SK-N-SH (cell line): ENCODE results near the gene TCF19. TPM values are rescaled to one million over a fixed set of nuclear protein-coding genes. Genes with fewer than 3 reads are reported as not detected.
"Not testable (repeated sequence)": the region's sequence is repeated elsewhere in the genome, so short reads cannot be mapped to it uniquely, and the experiment has no call there.

Experiments used
- CTCF ChIA-PET: fragments of 300-600, 350-600 bp; formaldehyde crosslinking; extraction: SDS; loops from one replicate; lab custom pipeline; 2021; lab: Yijun Ruan, JAX
- POLR2A ChIA-PET: fragments of 350-600 bp; sonication (Branson Sonifier 250); formaldehyde crosslinking; extraction: SDS; loops from one replicate; lab custom pipeline; 2020; ENCODE audit warnings: antibody characterized with exemption, inconsistent platforms; lab: Yijun Ruan, JAX
- DNase-seq: peaks from one replicate; pipeline ENCODE4 v3.0.0; 2012
- H2AFZ ChIP-seq: fragments of 200-600 bp; sonication (generic); 2 replicates; pipeline ENCODE4 v1.8.1; 2016; ENCODE audit warnings: antibody characterized with exemption, mild to moderate bottlenecking, low read depth
- H3F3A ChIP-seq: fragments of 200-600 bp; sonication (generic); replicated peaks from 2 replicates; pipeline ENCODE3; 2016; ENCODE audit warnings: antibody characterized with exemption, mild to moderate bottlenecking; ENCODE audit not compliant: insufficient read depth
- H3K27ac ChIP-seq, 2 experiments: fragments of 200-500 bp in 1 of 2; fragments of 200-600 bp in 1 of 2; sonication (Bioruptor generic) in 1 of 2; sonication (generic), shearing (Covaris generic) in 1 of 2; 2 replicates each; pipeline versions ENCODE4 v1.5.1 to v1.6.1; 2014 to 2016; ENCODE audit warnings: low read depth in 2 of 2, inconsistent platforms in 1 of 2, low read length in 1 of 2, mild to moderate bottlenecking in 1 of 2, mixed read lengths in 1 of 2
- H3K27me3 ChIP-seq: fragments of 200-600 bp; sonication (generic), shearing (Covaris generic); 2 replicates; pipeline ENCODE4 v1.6.1; 2016; ENCODE audit warnings: mixed run types; ENCODE audit not compliant: insufficient read depth
- H3K36me3 ChIP-seq, 2 experiments: fragments of 200-500 bp in 1 of 2; fragments of 200-600 bp in 1 of 2; sonication (Bioruptor generic) in 1 of 2; sonication (generic) in 1 of 2; replicated peaks in 1 of 2; 2 replicates each; pipeline versions ENCODE3 to v1.5.1; 2014 to 2016; ENCODE audit warnings: low read length in 1 of 2, mild to moderate bottlenecking in 1 of 2; ENCODE audit not compliant: insufficient read depth in 2 of 2, control insufficient read depth in 1 of 2
- H3K4me1 ChIP-seq, 2 experiments: fragments of 200-500 bp in 1 of 2; fragments of 200-600 bp in 1 of 2; sonication (Bioruptor generic) in 1 of 2; sonication (generic), shearing (Covaris generic) in 1 of 2; 2 replicates each; pipeline versions ENCODE4 v1.5.1 to v1.6.1; 2014 to 2016; ENCODE audit warnings: low read depth in 1 of 2, low read length in 1 of 2, mixed run types in 1 of 2; ENCODE audit not compliant: insufficient read depth in 2 of 2, control insufficient read depth in 1 of 2
- H3K4me2 ChIP-seq: fragments of 200-600 bp; sonication (generic), shearing (Covaris generic); 2 replicates; pipeline ENCODE4 v1.6.1; 2017; ENCODE audit warnings: mixed run types
- H3K4me3 ChIP-seq, 2 experiments: fragments of 200-500 bp in 1 of 2; fragments of 200-600 bp in 1 of 2; sonication (Bioruptor generic) in 1 of 2; sonication (generic), shearing (Covaris generic) in 1 of 2; 2 replicates each; pipeline versions ENCODE4 v1.5.1 to v1.8.1; 2014 to 2016; ENCODE audit warnings: low read depth in 2 of 2, inconsistent platforms in 1 of 2, low read length in 1 of 2, mild to moderate bottlenecking in 1 of 2, mixed read lengths in 1 of 2, moderate library complexity in 1 of 2
- H3K79me2 ChIP-seq: fragments of 200-600 bp; sonication (generic); 2 replicates; pipeline ENCODE4 v1.8.1; 2017; ENCODE audit warnings: mild to moderate bottlenecking; ENCODE audit not compliant: insufficient read depth
- H3K9ac ChIP-seq: fragments of 200-600 bp; sonication (generic); 2 replicates; pipeline ENCODE4 v1.6.1; 2017; ENCODE audit warnings: mixed run types
- H3K9me2 ChIP-seq: fragments of 200-600 bp; sonication (generic); 2 replicates; pipeline ENCODE4 v1.6.1; 2017; ENCODE audit warnings: mixed run types
- H3K9me3 ChIP-seq: fragments of 200-600 bp; sonication (generic); 2 replicates; pipeline ENCODE4 v1.6.1; 2017; ENCODE audit warnings: mixed run types, mild to moderate bottlenecking, moderate library complexity
- H4K20me1 ChIP-seq: fragments of 200-600 bp; sonication (generic); 2 replicates; pipeline ENCODE4 v1.6.1; 2017; ENCODE audit warnings: mild to moderate bottlenecking, mixed run types; ENCODE audit not compliant: insufficient read depth
- EP300 ChIP-seq, 2 experiments: IDR thresholded peaks; 2 replicates each; pipeline versions ENCODE4 v1.4.0 to v1.6.1; 2012; ENCODE audit warnings: borderline replicate concordance in 1 of 2, low read depth in 1 of 2, low read length in 1 of 2
- GATA2 ChIP-seq: sonication (generic); formaldehyde crosslinking; IDR thresholded peaks from 2 replicates; pipeline ENCODE4 v1.5.0; 2020; ENCODE audit warnings: mild to moderate bottlenecking, missing genetic modification reagents
- MEF2A ChIP-seq: IDR thresholded peaks from 2 replicates; pipeline ENCODE4 v1.4.0; 2012; ENCODE audit warnings: low read depth, borderline replicate concordance
- MXI1 ChIP-seq: IDR thresholded peaks from 2 replicates; pipeline ENCODE4 v1.6.1; 2012; ENCODE audit warnings: mild to moderate bottlenecking, low read depth, low read length, improper control_type of control experiment
- NFIC ChIP-seq: IDR thresholded peaks from 2 replicates; pipeline ENCODE4 v1.4.0; 2012; ENCODE audit warnings: borderline replicate concordance
- RAD21 ChIP-seq: IDR thresholded peaks from 2 replicates; pipeline ENCODE4 v1.6.1; 2012; ENCODE audit warnings: mild to moderate bottlenecking, low read length
- SMC3 ChIP-seq: IDR thresholded peaks from 2 replicates; pipeline ENCODE4 v1.6.1; 2012; ENCODE audit warnings: low read depth, low read length, improper control_type of control experiment
- YY1 ChIP-seq: IDR thresholded peaks from 2 replicates; pipeline ENCODE4 v1.4.0; 2012; ENCODE audit warnings: low read depth, mild to moderate bottlenecking
- WGBS: methylation state at CpG from one replicate; pipeline ENCODE4 v1.1.6; 2017; ENCODE audit warnings: low lambda C conversion rate; 5-methylcytosine and 5-hydroxymethylcytosine counted together
- polyA plus RNA-seq, 3 experiments: library from polyadenylated mRNA; depleted of rRNA; stranded (reverse); fragments of >200 nt; gene quantifications; 2 replicates each; pipeline ENCODE4 v1.2.3, GENCODE V29; 2012
- TF ChIP-seq, protein P1 (sequence below): IDR thresholded peaks from 2 replicates; pipeline ENCODE4 v1.6.1; 2012; ENCODE audit warnings: mild to moderate bottlenecking, low read depth, low read length, moderate library complexity
- TF ChIP-seq, protein P2 (sequence below): IDR thresholded peaks from 2 replicates; pipeline ENCODE4 v1.4.0; 2012; ENCODE audit warnings: low read depth, borderline replicate concordance
- TF ChIP-seq, protein P3 (sequence below): fragments of 150-350 bp; IDR thresholded peaks from 2 replicates; pipeline ENCODE4 v1.6.1; 2016; ENCODE audit warnings: mild to moderate bottlenecking, low read depth, low read length

TCF19 gene
- polyA plus RNA-seq, 1 of the 3 experiments (the other 2 are of a cell fraction): 9.3 TPM

DNA sequence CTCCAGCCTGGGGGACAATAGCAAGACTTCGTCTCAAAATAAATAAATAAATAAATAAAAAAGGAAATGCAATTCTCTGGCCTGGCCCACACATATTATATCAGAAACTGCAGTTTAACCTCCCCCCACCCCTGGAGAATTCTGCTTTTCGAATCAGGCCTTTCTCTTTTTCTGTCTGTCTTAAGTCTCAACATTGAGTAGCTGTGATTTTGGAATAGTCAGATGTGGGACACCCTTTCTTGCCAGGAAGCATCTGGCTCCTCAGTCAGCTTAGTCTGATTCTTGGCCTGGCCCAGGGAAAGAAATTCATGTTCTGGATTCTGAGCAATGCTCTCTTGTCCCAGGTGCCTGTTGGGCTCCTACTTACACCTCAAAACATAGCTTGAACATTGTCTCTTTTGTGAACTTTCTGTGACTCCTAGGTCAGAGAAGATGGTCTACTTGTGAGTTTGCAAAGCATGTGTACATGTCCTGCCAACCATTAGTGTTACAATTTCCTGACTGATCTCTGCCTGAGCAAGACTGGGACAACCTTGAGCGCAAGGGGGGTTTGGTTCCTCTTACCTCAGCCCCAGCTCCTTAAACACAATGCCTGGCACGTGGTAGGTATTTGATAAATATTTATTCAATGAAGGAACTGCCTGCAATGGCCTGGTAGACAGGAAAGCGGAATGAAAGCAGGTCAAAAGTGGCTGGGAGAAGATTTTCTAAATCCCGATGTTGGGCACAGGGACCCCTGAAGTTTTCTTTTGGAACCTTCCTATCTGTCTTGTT is 35.9 kb downstream of the TCF19 start:
- DNase-seq: no peak
- no peaks in the 10 kb centered on the region for H3K27me3 ChIP-seq
- no peak overlapping the region for H2AFZ ChIP-seq
- CTCF ChIA-PET: interaction anchor here (0.6 to 5.2 kb wide), 5 partner anchors 57 to 172 kb away, joined by 3 to 89 read pairs (median 3); partner anchors contain the start of gene PSORS1C2
- no peak overlapping the region for H3K4me2 ChIP-seq
- no peak for TF ChIP-seq EP300 (IDR thresholded peaks at IDR 0.05; ENCODE audit: borderline replicate concordance in 1 of 2, low read depth in 1 of 2, low read length in 1 of 2)
- TF ChIP-seq, protein P1, sequence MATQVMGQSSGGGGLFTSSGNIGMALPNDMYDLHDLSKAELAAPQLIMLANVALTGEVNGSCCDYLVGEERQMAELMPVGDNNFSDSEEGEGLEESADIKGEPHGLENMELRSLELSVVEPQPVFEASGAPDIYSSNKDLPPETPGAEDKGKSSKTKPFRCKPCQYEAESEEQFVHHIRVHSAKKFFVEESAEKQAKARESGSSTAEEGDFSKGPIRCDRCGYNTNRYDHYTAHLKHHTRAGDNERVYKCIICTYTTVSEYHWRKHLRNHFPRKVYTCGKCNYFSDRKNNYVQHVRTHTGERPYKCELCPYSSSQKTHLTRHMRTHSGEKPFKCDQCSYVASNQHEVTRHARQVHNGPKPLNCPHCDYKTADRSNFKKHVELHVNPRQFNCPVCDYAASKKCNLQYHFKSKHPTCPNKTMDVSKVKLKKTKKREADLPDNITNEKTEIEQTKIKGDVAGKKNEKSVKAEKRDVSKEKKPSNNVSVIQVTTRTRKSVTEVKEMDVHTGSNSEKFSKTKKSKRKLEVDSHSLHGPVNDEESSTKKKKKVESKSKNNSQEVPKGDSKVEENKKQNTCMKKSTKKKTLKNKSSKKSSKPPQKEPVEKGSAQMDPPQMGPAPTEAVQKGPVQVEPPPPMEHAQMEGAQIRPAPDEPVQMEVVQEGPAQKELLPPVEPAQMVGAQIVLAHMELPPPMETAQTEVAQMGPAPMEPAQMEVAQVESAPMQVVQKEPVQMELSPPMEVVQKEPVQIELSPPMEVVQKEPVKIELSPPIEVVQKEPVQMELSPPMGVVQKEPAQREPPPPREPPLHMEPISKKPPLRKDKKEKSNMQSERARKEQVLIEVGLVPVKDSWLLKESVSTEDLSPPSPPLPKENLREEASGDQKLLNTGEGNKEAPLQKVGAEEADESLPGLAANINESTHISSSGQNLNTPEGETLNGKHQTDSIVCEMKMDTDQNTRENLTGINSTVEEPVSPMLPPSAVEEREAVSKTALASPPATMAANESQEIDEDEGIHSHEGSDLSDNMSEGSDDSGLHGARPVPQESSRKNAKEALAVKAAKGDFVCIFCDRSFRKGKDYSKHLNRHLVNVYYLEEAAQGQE: no peak
- TF ChIP-seq YY1: no peak
- TF ChIP-seq RAD21: no peak
- TF ChIP-seq MXI1: no peak
- TF ChIP-seq, protein P2, sequence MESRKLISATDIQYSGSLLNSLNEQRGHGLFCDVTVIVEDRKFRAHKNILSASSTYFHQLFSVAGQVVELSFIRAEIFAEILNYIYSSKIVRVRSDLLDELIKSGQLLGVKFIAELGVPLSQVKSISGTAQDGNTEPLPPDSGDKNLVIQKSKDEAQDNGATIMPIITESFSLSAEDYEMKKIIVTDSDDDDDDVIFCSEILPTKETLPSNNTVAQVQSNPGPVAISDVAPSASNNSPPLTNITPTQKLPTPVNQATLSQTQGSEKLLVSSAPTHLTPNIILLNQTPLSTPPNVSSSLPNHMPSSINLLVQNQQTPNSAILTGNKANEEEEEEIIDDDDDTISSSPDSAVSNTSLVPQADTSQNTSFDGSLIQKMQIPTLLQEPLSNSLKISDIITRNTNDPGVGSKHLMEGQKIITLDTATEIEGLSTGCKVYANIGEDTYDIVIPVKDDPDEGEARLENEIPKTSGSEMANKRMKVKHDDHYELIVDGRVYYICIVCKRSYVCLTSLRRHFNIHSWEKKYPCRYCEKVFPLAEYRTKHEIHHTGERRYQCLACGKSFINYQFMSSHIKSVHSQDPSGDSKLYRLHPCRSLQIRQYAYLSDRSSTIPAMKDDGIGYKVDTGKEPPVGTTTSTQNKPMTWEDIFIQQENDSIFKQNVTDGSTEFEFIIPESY: no peak
- TF ChIP-seq, protein P3, sequence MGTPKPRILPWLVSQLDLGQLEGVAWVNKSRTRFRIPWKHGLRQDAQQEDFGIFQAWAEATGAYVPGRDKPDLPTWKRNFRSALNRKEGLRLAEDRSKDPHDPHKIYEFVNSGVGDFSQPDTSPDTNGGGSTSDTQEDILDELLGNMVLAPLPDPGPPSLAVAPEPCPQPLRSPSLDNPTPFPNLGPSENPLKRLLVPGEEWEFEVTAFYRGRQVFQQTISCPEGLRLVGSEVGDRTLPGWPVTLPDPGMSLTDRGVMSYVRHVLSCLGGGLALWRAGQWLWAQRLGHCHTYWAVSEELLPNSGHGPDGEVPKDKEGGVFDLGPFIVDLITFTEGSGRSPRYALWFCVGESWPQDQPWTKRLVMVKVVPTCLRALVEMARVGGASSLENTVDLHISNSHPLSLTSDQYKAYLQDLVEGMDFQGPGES: no peak
- TF ChIP-seq GATA2 (CRISPR knock-in tag): no peak
- no peak for TF ChIP-seq SMC3
- no peak for TF ChIP-seq MEF2A
- no peak for TF ChIP-seq NFIC
- TF ChIP-seq, all 33 proteins: peak for 0
- 71% methylated on average over 5 of the region's 6 CpGs for WGBS
- no peaks in the 10 kb centered on the region for H3F3A ChIP-seq
- H3K27ac ChIP-seq: no peak overlapping the region
- no peak overlapping the region for H3K4me3 ChIP-seq
- H3K79me2 ChIP-seq: peaks cover 7% of the 10 kb centered on the region; the same call in 1 of the 2 replicates
- POLR2A ChIA-PET: no interaction called here
- H3K4me1 ChIP-seq: peaks cover 0 to 5% of the 10 kb centered on the region in 2 experiments; a peak in 1 of 4 replicates
- no peaks in the 10 kb centered on the region for H3K9me3 ChIP-seq
- H3K9me2 ChIP-seq: no peaks in the 10 kb centered on the region
- H4K20me1 ChIP-seq: no peaks in the 10 kb centered on the region
- no peaks in the 10 kb centered on the region for H3K36me3 ChIP-seq
- no peak overlapping the region for H3K9ac ChIP-seq

DNA sequence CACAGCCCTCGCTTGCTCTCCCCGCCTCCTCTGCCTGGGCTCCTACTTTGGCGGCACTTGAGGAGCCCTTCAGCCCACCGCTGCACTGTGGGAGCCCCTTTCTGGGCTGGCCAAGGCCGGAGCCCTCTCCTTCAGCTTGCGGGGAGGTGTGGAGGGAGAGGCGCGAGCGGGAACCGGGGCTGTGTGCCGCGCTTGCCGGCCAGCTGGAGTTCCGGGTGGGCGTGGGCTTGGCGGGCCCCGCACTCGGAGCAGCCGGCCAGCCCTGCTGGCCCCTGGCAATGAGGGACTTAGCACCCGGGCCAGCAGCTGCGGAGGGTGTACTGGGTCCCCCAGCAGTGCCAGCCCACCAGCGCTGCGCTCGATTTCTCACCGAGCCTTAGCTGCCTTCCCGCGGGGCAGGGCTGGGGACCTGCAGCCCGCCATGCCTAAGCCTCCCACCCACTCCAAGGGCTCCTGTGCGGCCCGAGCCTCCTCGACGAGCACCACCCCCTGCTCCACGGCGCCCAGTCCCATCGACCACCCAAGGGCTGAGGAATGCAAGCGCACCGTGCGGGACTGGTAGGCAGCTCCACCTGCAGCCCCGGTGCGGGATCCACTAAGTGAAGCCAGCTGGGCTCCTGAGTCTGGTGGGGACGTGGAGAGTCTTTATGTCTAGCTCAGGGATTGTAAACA is 37.1 kb downstream of the TCF19 start:
- H3K9me2 ChIP-seq, H3K9ac ChIP-seq, H3F3A ChIP-seq, DNase-seq, H3K4me3 ChIP-seq, H3K9me3 ChIP-seq, H3K4me1 ChIP-seq, H3K27ac ChIP-seq, H3K4me2 ChIP-seq, H3K27me3 ChIP-seq, H3K36me3 ChIP-seq, H4K20me1 ChIP-seq, H2AFZ ChIP-seq, POLR2A ChIA-PET: not testable (repeated sequence)
- CTCF ChIA-PET: interaction anchor here (4.2 kb wide), 1 partner anchor 171 kb away, joined by 43 read pairs; no protein-coding TSS in a partner anchor
- WGBS: 91% methylated on average over 19 of the region's 41 CpGs
- H3K79me2 ChIP-seq: peaks cover 15% of the 10 kb centered on the region; the same call in 1 of the 2 replicates
